Peyer's patch (tissue), 4 donors: ENCODE measurements around the gene SH3BGR. TPM values are rescaled to one million over a fixed set of nuclear protein-coding genes. Genes with fewer than 3 reads are reported as not detected.
A peak's percentile ranks its signal among the peaks of the same experiment; 100 is the strongest.

Experiments used
- DNase-seq, 3 donors: peaks; one replicate each; pipeline ENCODE4 v3.0.0-alpha.2; 2017 to 2019
- H3K27ac ChIP-seq, 4 donors: fragments of 200-600 bp; sonication (generic); one replicate each; pipeline ENCODE4 v1.5.1; 2016 to 2019
- H3K27me3 ChIP-seq, 2 donors: fragments of 200-600 bp; sonication (generic); one replicate each; pipeline ENCODE4 v1.5.1; 2019
- H3K36me3 ChIP-seq, 3 donors: fragments of 200-600 bp; sonication (generic); one replicate each; pipeline ENCODE4 v1.5.1; 2016 to 2019
- H3K4me1 ChIP-seq, 4 donors: fragments of 200-600 bp; sonication (generic); one replicate each; pipeline ENCODE4 v1.5.1; 2016 to 2019
- H3K4me3 ChIP-seq, 4 donors: fragments of 200-600 bp; sonication (generic); 1 replicate in 3 of 4; 2 replicates in 1 of 4; pipeline ENCODE4 v1.5.1; 2016 to 2019; ENCODE audit warnings: mild to moderate bottlenecking in 1 of 4
- H3K9me3 ChIP-seq, 4 donors: fragments of 200-600 bp; sonication (generic); one replicate each; pipeline ENCODE4 v1.5.1; 2016 to 2019; ENCODE audit warnings: mild to moderate bottlenecking in 1 of 4
- CTCF ChIP-seq, 6 experiments: fragments of 450-650 bp in 4 of 6; fragments of 200-600 bp in 2 of 6; sonication (generic) in 1 of 6; IDR thresholded peaks; one replicate each; pipeline ENCODE4 v1.5.1; 2017 to 2019; ENCODE audit warnings: antibody characterized with exemption in 6 of 6, mild to moderate bottlenecking in 3 of 6, moderate library complexity in 1 of 6
- POLR2A ChIP-seq, 2 donors: fragments of 450-650 bp; IDR thresholded peaks; one replicate each; pipeline ENCODE4 v1.5.1; 2017; ENCODE audit warnings: antibody characterized with exemption in 2 of 2, mild to moderate bottlenecking in 2 of 2, moderate library complexity in 2 of 2
- total RNA-seq, 4 donors: library from RNA; depleted of rRNA; stranded (reverse); fragments of >200 nt; gene quantifications; one replicate each; pipeline ENCODE4 v1.1.0, GENCODE V29; 2016

SH3BGR gene
- total RNA-seq, 4 donors from 2014 or later, result 2.6 TPM; not detected in 3

- H3K9me3 ChIP-seq, result no peaks in the 10 kb centered on the region
- DNase-seq, result peak in 1 of 3 donors; percentile 68
- peaks cover 0 to under 1% (median 0%) of the 10 kb centered on the region in 4 donors for H3K4me1 ChIP-seq
- no peak overlapping the region for H3K27ac ChIP-seq
- no peaks in the 10 kb centered on the region for H3K36me3 ChIP-seq
- no peak overlapping the region for H3K4me3 ChIP-seq
- TF ChIP-seq POLR2A (IDR thresholded peaks at IDR 0.05) (no peak), CTCF (IDR thresholded peaks at IDR 0.05) (peak; percentile 20 to 92 (median 86))
- no peaks in the 10 kb centered on the region for H3K27me3 ChIP-seq
Observed at GRCh38 chr21:39518055-39518846, 66.5 kb downstream of the SH3BGR start.

- H3K4me3 ChIP-seq, result no peak overlapping the region
- H3K27ac ChIP-seq, result no peak overlapping the region
- no peaks in the 10 kb centered on the region for H3K9me3 ChIP-seq
- no peaks in the 10 kb centered on the region for H3K27me3 ChIP-seq
- DNase-seq, result no peak
- H3K36me3 ChIP-seq, result no peaks in the 10 kb centered on the region
- TF ChIP-seq POLR2A (IDR thresholded peaks at IDR 0.05) (no peak), CTCF (IDR thresholded peaks at IDR 0.05) (no peak)
- H3K4me1 ChIP-seq, result peaks cover 0 to 7% (median 0%) of the 10 kb centered on the region in 4 donors
Observed at GRCh38 chr21:39518847-39519210, 67.1 kb downstream of the SH3BGR start.

- Histone ChIP-seq H3K4me1 (peaks cover 0 to 9% (median 0%) of the 10 kb centered on the region in 4 donors), H3K27ac (no peak overlapping the region), H3K27me3 (no peaks in the 10 kb centered on the region), H3K36me3 (no peaks in the 10 kb centered on the region), H3K9me3 (no peaks in the 10 kb centered on the region), H3K4me3 (no peak overlapping the region)
- no peak for DNase-seq
- TF ChIP-seq CTCF (IDR thresholded peaks at IDR 0.05), result no peak
- TF ChIP-seq POLR2A (IDR thresholded peaks at IDR 0.05), result no peak
Observed at GRCh38 chr21:39519835-39520234, 68.1 kb downstream of the SH3BGR start.

GRCh38 chr21:39523399-39523798 lies 71.6 kb downstream of the SH3BGR start:
- TF ChIP-seq CTCF (IDR thresholded peaks at IDR 0.05) (no peak), POLR2A (IDR thresholded peaks at IDR 0.05) (no peak)
- Histone ChIP-seq H3K27ac (no peak overlapping the region), H3K4me1 (peaks cover 0 to 23% (median 0%) of the 10 kb centered on the region in 4 donors), H3K27me3 (no peaks in the 10 kb centered on the region), H3K9me3 (no peaks in the 10 kb centered on the region), H3K4me3 (no peak overlapping the region), H3K36me3 (no peaks in the 10 kb centered on the region)
- peak in 1 of 3 donors; percentile 55 for DNase-seq

GRCh38 chr21:39523915-39524314 lies 72.1 kb downstream of the SH3BGR start:
- H3K4me3 ChIP-seq, result no peak overlapping the region
- no peaks in the 10 kb centered on the region for H3K27me3 ChIP-seq
- H3K27ac ChIP-seq, result no peak overlapping the region
- H3K9me3 ChIP-seq, result no peaks in the 10 kb centered on the region
- H3K4me1 ChIP-seq, result peaks cover 0 to 27% (median 0%) of the 10 kb centered on the region in 4 donors
- no peak for DNase-seq
- no peaks in the 10 kb centered on the region for H3K36me3 ChIP-seq
- no peak for TF ChIP-seq POLR2A (IDR thresholded peaks at IDR 0.05)
- TF ChIP-seq CTCF (IDR thresholded peaks at IDR 0.05), result no peak
